Activated CD8-positive, alpha-beta memory T cell treated with anti-CD3 and anti-CD28 coated beads, Interleukin-2, amount 50 U/mL, for 24 hours (primary cell): ENCODE data around the gene RBMS1.
"Not testable (repeated sequence)": the region's sequence is repeated elsewhere in the genome, so short reads cannot be mapped to it uniquely, and the experiment has no call there.

Experiments
- DNase-seq: peaks from one replicate; pipeline ENCODE4 v3.0.0-alpha.2; 2020; ENCODE audit errors: extremely low read depth

Gene RBMS1

GRCh38 chr2:160380611-160381010 lies 113.0 kb downstream of the RBMS1 start:
- DNase-seq: no peak

- DNase-seq: no peak
Measured at GRCh38 chr2:160380000-160380570, 113.5 kb downstream of the RBMS1 start.

GRCh38 chr2:160379399-160379798 lies 114.2 kb downstream of the RBMS1 start:
- no peak for DNase-seq

GRCh38 chr2:160377204-160377995 lies 116.2 kb downstream of the RBMS1 start:
- DNase-seq: no peak

- DNase-seq: no peak
Measured at GRCh38 chr2:160376576-160376975, 117.0 kb downstream of the RBMS1 start.

GRCh38 chr2:160375802-160376469 lies 117.7 kb downstream of the RBMS1 start:
- DNase-seq: no peak

GRCh38 chr2:160375037-160375436 lies 118.6 kb downstream of the RBMS1 start:
- no peak for DNase-seq

GRCh38 chr2:160373666-160374065 lies 119.9 kb downstream of the RBMS1 start:
- no peak for DNase-seq

GRCh38 chr2:160373263-160373662 lies 120.3 kb downstream of the RBMS1 start:
- DNase-seq: no peak

- no peak for DNase-seq
Measured at GRCh38 chr2:160372585-160372984, 121.0 kb downstream of the RBMS1 start.

GRCh38 chr2:160372010-160372356 lies 121.6 kb downstream of the RBMS1 start:
- no peak for DNase-seq

- no peak for DNase-seq
Measured at GRCh38 chr2:160371251-160372009, 122.2 kb downstream of the RBMS1 start.

GRCh38 chr2:160368988-160369930 lies 124.3 kb downstream of the RBMS1 start:
- DNase-seq: no peak

- no peak for DNase-seq
Measured at GRCh38 chr2:160367887-160368286, 125.7 kb downstream of the RBMS1 start.

GRCh38 chr2:160367139-160367538 lies 126.5 kb downstream of the RBMS1 start:
- DNase-seq: not testable (repeated sequence)

GRCh38 chr2:160366474-160366873 lies 127.1 kb downstream of the RBMS1 start:
- no peak for DNase-seq

- DNase-seq: no peak
Measured at GRCh38 chr2:160365716-160366367, 127.8 kb downstream of the RBMS1 start.

GRCh38 chr2:160364364-160364763 lies 129.2 kb downstream of the RBMS1 start:
- DNase-seq: no peak

- DNase-seq: no peak
Measured at GRCh38 chr2:160363961-160364360, 129.6 kb downstream of the RBMS1 start.

GRCh38 chr2:160363055-160363454 lies 130.6 kb downstream of the RBMS1 start:
- DNase-seq: no peak

GRCh38 chr2:160362541-160362940 lies 131.1 kb downstream of the RBMS1 start:
- no peak for DNase-seq
